Esophagus squamous epithelium (tissue), 5 donors: Measurements from ENCODE around the gene KRT37. TPM values are rescaled to one million over a fixed set of nuclear protein-coding genes. Genes with fewer than 3 reads are reported as not detected.

Experiments
- DNase-seq: peaks from one replicate; lab custom pipeline; 2025; lab: John Stamatoyannopoulos, UW
- H3K27ac ChIP-seq, 4 donors: fragments of 200-600 bp; sonication (generic); one replicate each; pipeline ENCODE4 v1.5.1; 2016 to 2019; ENCODE audit warnings: mild to moderate bottlenecking in 1 of 4
- H3K27me3 ChIP-seq, 4 donors: fragments of 200-600 bp; sonication (generic); 1 replicate in 3 of 4; 2 replicates in 1 of 4; pipeline versions ENCODE4 v1.5.1 to v1.6.0; 2017 to 2021; ENCODE audit warnings: antibody characterized with exemption in 1 of 4
- H3K36me3 ChIP-seq, 3 donors: fragments of 200-600 bp; sonication (generic); one replicate each; pipeline ENCODE4 v1.5.1; 2016 to 2019
- H3K4me1 ChIP-seq, 3 donors: fragments of 200-600 bp; sonication (generic); one replicate each; pipeline ENCODE4 v1.5.1; 2017 to 2019
- H3K4me3 ChIP-seq, 4 donors: fragments of 200-600 bp; sonication (generic); 1 replicate in 3 of 4; 2 replicates in 1 of 4; pipeline ENCODE4 v1.5.1; 2016 to 2019; ENCODE audit warnings: mild to moderate bottlenecking in 2 of 4, moderate library complexity in 1 of 4
- H3K9me3 ChIP-seq, 3 donors: fragments of 200-600 bp; sonication (generic); one replicate each; pipeline ENCODE4 v1.5.1; 2016 to 2019
- CTCF ChIP-seq, 6 experiments: fragments of 450-650 bp in 4 of 6; fragments of 200-600 bp in 2 of 6; sonication (generic) in 2 of 6; IDR thresholded peaks; one replicate each; pipeline ENCODE4 v1.5.1; 2016 to 2019; ENCODE audit warnings: antibody characterized with exemption in 6 of 6, mild to moderate bottlenecking in 4 of 6, moderate library complexity in 4 of 6
- POLR2A ChIP-seq, 4 donors: fragments of 450-650 bp; IDR thresholded peaks; one replicate each; pipeline ENCODE4 v1.6.1; 2017; ENCODE audit warnings: antibody characterized with exemption in 4 of 4, mild to moderate bottlenecking in 4 of 4, moderate library complexity in 3 of 4
- WGBS, 2 donors: methylation state at CpG; one replicate each; pipeline ENCODE4 v1.1.5; 2018; 5-methylcytosine and 5-hydroxymethylcytosine counted together
- intact Hi-C: fragments of 100-400 bp; cut with DNase I; formaldehyde crosslinking; loops from one replicate; pipeline ENCODE4 v1.15.0; 2022
- total RNA-seq, 4 donors: library from RNA; depleted of rRNA; stranded (reverse); fragments of >200 nt; gene quantifications; one replicate each; pipeline ENCODE4 v1.1.0, GENCODE V29; 2016
- donor health status: DM: yes; HTN: yes; CAD: no.

KRT37 gene
- total RNA-seq, 4 donors from 2014 or later = not detected

GRCh38 chr17:41404024-41404671 is 20.2 kb downstream of the KRT37 start:
- Histone ChIP-seq H3K9me3 (no peaks in the 10 kb centered on the region), H3K27ac (peak overlapping the region; percentile 64 to 85 (median 76)), H3K4me1 (peaks cover 28 to 52% (median 33%) of the 10 kb centered on the region in 3 donors), H3K4me3 (no peak overlapping the region), H3K27me3 (no peaks in the 10 kb centered on the region), H3K36me3 (no peaks in the 10 kb centered on the region)
- 23 to 37% methylated on average over 7 of the region's 7 CpGs for WGBS, 2 donors
- intact Hi-C loops = no loop called here
- DNase-seq = no peak
- TF ChIP-seq POLR2A (IDR thresholded peaks at IDR 0.05) = no peak
- TF ChIP-seq CTCF (IDR thresholded peaks at IDR 0.05) = no peak

GRCh38 chr17:41403404-41404023 is 20.9 kb downstream of the KRT37 start:
- Histone ChIP-seq H3K36me3 (no peaks in the 10 kb centered on the region), H3K27me3 (no peaks in the 10 kb centered on the region), H3K9me3 (no peaks in the 10 kb centered on the region), H3K4me3 (no peak overlapping the region), H3K27ac (peak overlapping the region in 3 of 4 donors; percentile 41 to 85 (median 71)), H3K4me1 (peaks cover 28 to 52% (median 33%) of the 10 kb centered on the region in 3 donors)
- WGBS, 2 donors = 40 to 48% methylated on average over 4 of the region's 4 CpGs
- no peak for TF ChIP-seq CTCF (IDR thresholded peaks at IDR 0.05)
- TF ChIP-seq POLR2A (IDR thresholded peaks at IDR 0.05) = no peak
- DNase-seq = no peak
- intact Hi-C loops = no loop called here

GRCh38 chr17:41402161-41402560 is 22.2 kb downstream of the KRT37 start:
- no peaks in the 10 kb centered on the region for H3K27me3 ChIP-seq
- DNase-seq = no peak
- no peaks in the 10 kb centered on the region for H3K9me3 ChIP-seq
- no peak overlapping the region for H3K4me3 ChIP-seq
- H3K36me3 ChIP-seq = no peaks in the 10 kb centered on the region
- no peak for TF ChIP-seq POLR2A (IDR thresholded peaks at IDR 0.05)
- 39 to 42% methylated on average over 5 of the region's 5 CpGs for WGBS, 2 donors
- H3K27ac ChIP-seq = peak overlapping the region; percentile 5 to 85 (median 46)
- H3K4me1 ChIP-seq = peaks cover 28 to 52% (median 33%) of the 10 kb centered on the region in 3 donors
- intact Hi-C loops = no loop called here

- DNase-seq = no peak
- Histone ChIP-seq H3K4me1 (peaks cover 6 to 41% (median 18%) of the 10 kb centered on the region in 3 donors), H3K27ac (no peak within 1 kb of the TSS), H3K4me3 (no peak within 1 kb of the TSS), H3K9me3 (no peaks in the 10 kb centered on the region), H3K36me3 (no peaks in the 10 kb centered on the region), H3K27me3 (no peaks in the 10 kb centered on the region)
- 86 to 89% methylated on average over 7 to 11 of the region's 16 CpGs for WGBS, 2 donors
- intact Hi-C loops = no loop called here
- TF ChIP-seq POLR2A (IDR thresholded peaks at IDR 0.05) (no peak), CTCF (IDR thresholded peaks at IDR 0.05) (no peak)
These were observed 27.3 kb downstream of the KRT37 start, which contains the start of gene KRT31 for GRCh38 chr17:41396996-41397660. KRT31 (minus strand) TSS chr17:41397608; CDS start chr17:41397539, 69 bp downstream.

- H3K9me3 ChIP-seq = no peaks in the 10 kb centered on the region
- no peak for DNase-seq
- H3K27me3 ChIP-seq = no peaks in the 10 kb centered on the region
- no peak overlapping the region for H3K4me3 ChIP-seq
- TF ChIP-seq POLR2A (IDR thresholded peaks at IDR 0.05) (no peak), CTCF (IDR thresholded peaks at IDR 0.05) (no peak)
- H3K4me1 ChIP-seq = peaks cover 3 to 41% (median 15%) of the 10 kb centered on the region in 3 donors
- 87 to 89% methylated on average over 7 of the region's 7 CpGs for WGBS, 2 donors
- intact Hi-C loops = no loop called here
- H3K27ac ChIP-seq = peak overlapping the region in 1 of 4 donors; percentile 79
- no peaks in the 10 kb centered on the region for H3K36me3 ChIP-seq
These were observed 28.0 kb downstream of the KRT37 start for GRCh38 chr17:41396340-41396739.
